Liver (tissue), 3 donors: Measurements from ENCODE around the gene GP1BB.

ENCODE experiments used
- EGR1 ChIP-seq, 2 donors: IDR thresholded peaks; 2 replicates each; pipeline ENCODE4 v1.6.1; 2016 to 2018; ENCODE audit warnings: antibody characterized with exemption in 2 of 2, low read depth in 2 of 2
- FOXA1 ChIP-seq: IDR thresholded peaks from 2 replicates; pipeline ENCODE4 v1.6.1; 2016; ENCODE audit warnings: antibody characterized with exemption
- GABPA ChIP-seq, 2 donors: IDR thresholded peaks in 1 of 2; conservative IDR thresholded peaks in 1 of 2; 2 replicates each; pipeline ENCODE4 v1.6.1; 2016; ENCODE audit warnings: antibody characterized with exemption in 2 of 2, mild to moderate bottlenecking in 1 of 2, moderate library complexity in 1 of 2
- JUND ChIP-seq, 2 donors: IDR thresholded peaks; 2 replicates each; pipeline ENCODE4 v1.6.1; 2016; ENCODE audit warnings: antibody characterized with exemption in 2 of 2
- NR2F2 ChIP-seq: IDR thresholded peaks from 2 replicates; pipeline ENCODE4 v1.6.1; 2016; ENCODE audit warnings: antibody characterized with exemption
- RAD21 ChIP-seq, 2 donors: IDR thresholded peaks; 2 replicates each; pipeline ENCODE4 v1.6.1; 2016; ENCODE audit warnings: antibody characterized with exemption in 2 of 2, mild to moderate bottlenecking in 2 of 2
- RXRA ChIP-seq, 2 donors: IDR thresholded peaks; 2 replicates each; pipeline ENCODE4 v1.6.1; 2017 to 2018; ENCODE audit warnings: antibody characterized with exemption in 2 of 2, mild to moderate bottlenecking in 1 of 2
- SP1 ChIP-seq: IDR thresholded peaks from 2 replicates; pipeline ENCODE4 v1.6.1; 2018; ENCODE audit warnings: antibody characterized with exemption, mild to moderate bottlenecking
- TAF1 ChIP-seq: conservative IDR thresholded peaks from 2 replicates; pipeline ENCODE4 v1.6.1; 2016; ENCODE audit warnings: antibody characterized with exemption, mild to moderate bottlenecking
- YY1 ChIP-seq: IDR thresholded peaks from 2 replicates; pipeline ENCODE4 v1.6.1; 2016; ENCODE audit warnings: antibody characterized with exemption, mild to moderate bottlenecking
- TF ChIP-seq, protein P1 (sequence below): fragments of 150-350 bp; IDR thresholded peaks from 2 replicates; pipeline ENCODE4 v1.5.1; 2017; ENCODE audit warnings: improper control_type of control experiment, low read depth, low read length; ENCODE audit not compliant: missing input control
- TF ChIP-seq, protein P2 (sequence below): IDR thresholded peaks from 2 replicates; pipeline ENCODE4 v1.6.1; 2016; ENCODE audit warnings: antibody characterized with exemption, mild to moderate bottlenecking
- TF ChIP-seq, protein P3 (sequence below): IDR thresholded peaks from 2 replicates; pipeline ENCODE4 v1.6.1; 2016; ENCODE audit warnings: antibody characterized with exemption
- TF ChIP-seq, protein P4 (sequence below): IDR thresholded peaks from 2 replicates; pipeline ENCODE4 v1.6.1; 2016; ENCODE audit warnings: antibody characterized with exemption
- donor health status: healthy.
- donor health status: healthy.

DNA sequence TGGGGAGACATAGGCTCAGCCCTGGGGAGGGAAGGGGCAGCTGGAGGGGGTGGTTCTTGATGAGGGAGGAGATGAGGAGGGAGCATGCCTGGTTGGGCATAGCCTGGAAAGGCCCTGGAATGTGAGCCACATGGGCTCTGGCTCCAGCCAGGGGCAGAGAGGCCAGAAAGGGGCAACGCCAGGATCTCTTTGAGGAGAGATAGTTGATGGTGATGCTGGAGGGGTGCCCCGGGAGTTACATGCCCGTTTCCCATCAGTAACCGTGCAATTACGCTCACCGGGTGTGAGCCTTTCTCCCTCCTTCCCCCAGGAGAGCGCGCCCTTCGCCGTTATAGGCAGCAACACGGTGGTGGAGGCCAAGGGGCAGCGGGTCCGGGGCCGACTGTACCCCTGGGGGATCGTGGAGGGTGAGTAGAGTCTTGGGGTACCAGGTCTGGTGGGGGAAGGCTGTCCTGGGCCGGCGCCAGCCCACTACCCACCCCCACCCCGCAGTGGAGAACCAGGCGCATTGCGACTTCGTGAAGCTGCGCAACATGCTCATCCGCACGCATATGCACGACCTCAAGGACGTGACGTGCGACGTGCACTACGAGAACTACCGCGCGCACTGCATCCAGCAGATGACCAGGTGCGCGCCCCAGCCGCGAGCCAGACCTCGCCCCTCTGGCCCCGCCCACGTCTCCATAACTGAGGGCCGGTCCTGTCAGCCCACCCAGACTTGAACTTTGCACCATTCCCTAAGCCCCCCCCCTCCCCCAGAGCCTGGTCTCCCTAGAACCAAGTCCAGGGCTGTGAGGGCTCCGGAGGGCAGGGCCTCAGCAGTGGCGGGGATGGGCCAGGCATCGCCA lies 1.8 kb upstream of the GP1BB start:
- TF ChIP-seq, protein P1, sequence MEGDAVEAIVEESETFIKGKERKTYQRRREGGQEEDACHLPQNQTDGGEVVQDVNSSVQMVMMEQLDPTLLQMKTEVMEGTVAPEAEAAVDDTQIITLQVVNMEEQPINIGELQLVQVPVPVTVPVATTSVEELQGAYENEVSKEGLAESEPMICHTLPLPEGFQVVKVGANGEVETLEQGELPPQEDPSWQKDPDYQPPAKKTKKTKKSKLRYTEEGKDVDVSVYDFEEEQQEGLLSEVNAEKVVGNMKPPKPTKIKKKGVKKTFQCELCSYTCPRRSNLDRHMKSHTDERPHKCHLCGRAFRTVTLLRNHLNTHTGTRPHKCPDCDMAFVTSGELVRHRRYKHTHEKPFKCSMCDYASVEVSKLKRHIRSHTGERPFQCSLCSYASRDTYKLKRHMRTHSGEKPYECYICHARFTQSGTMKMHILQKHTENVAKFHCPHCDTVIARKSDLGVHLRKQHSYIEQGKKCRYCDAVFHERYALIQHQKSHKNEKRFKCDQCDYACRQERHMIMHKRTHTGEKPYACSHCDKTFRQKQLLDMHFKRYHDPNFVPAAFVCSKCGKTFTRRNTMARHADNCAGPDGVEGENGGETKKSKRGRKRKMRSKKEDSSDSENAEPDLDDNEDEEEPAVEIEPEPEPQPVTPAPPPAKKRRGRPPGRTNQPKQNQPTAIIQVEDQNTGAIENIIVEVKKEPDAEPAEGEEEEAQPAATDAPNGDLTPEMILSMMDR: no peak
- TF ChIP-seq NR2F2 (no peak), RXRA (IDR thresholded peaks at IDR 0.05) (no peak), FOXA1 (no peak), RAD21 (IDR thresholded peaks at IDR 0.05) (no peak), YY1 (no peak), TAF1 (no peak), GABPA (IDR thresholded peaks at IDR 0.05 in 1 of 2, conservative IDR thresholded peaks at IDR 0.05 in 1 of 2) (no peak), EGR1 (IDR thresholded peaks at IDR 0.05; ENCODE audit: low read depth in 2 of 2) (no peak), JUND (IDR thresholded peaks at IDR 0.05) (no peak), SP1 (no peak)
- TF ChIP-seq, protein P2, sequence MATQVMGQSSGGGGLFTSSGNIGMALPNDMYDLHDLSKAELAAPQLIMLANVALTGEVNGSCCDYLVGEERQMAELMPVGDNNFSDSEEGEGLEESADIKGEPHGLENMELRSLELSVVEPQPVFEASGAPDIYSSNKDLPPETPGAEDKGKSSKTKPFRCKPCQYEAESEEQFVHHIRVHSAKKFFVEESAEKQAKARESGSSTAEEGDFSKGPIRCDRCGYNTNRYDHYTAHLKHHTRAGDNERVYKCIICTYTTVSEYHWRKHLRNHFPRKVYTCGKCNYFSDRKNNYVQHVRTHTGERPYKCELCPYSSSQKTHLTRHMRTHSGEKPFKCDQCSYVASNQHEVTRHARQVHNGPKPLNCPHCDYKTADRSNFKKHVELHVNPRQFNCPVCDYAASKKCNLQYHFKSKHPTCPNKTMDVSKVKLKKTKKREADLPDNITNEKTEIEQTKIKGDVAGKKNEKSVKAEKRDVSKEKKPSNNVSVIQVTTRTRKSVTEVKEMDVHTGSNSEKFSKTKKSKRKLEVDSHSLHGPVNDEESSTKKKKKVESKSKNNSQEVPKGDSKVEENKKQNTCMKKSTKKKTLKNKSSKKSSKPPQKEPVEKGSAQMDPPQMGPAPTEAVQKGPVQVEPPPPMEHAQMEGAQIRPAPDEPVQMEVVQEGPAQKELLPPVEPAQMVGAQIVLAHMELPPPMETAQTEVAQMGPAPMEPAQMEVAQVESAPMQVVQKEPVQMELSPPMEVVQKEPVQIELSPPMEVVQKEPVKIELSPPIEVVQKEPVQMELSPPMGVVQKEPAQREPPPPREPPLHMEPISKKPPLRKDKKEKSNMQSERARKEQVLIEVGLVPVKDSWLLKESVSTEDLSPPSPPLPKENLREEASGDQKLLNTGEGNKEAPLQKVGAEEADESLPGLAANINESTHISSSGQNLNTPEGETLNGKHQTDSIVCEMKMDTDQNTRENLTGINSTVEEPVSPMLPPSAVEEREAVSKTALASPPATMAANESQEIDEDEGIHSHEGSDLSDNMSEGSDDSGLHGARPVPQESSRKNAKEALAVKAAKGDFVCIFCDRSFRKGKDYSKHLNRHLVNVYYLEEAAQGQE: no peak
- TF ChIP-seq, protein P3, sequence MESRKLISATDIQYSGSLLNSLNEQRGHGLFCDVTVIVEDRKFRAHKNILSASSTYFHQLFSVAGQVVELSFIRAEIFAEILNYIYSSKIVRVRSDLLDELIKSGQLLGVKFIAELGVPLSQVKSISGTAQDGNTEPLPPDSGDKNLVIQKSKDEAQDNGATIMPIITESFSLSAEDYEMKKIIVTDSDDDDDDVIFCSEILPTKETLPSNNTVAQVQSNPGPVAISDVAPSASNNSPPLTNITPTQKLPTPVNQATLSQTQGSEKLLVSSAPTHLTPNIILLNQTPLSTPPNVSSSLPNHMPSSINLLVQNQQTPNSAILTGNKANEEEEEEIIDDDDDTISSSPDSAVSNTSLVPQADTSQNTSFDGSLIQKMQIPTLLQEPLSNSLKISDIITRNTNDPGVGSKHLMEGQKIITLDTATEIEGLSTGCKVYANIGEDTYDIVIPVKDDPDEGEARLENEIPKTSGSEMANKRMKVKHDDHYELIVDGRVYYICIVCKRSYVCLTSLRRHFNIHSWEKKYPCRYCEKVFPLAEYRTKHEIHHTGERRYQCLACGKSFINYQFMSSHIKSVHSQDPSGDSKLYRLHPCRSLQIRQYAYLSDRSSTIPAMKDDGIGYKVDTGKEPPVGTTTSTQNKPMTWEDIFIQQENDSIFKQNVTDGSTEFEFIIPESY: no peak
- TF ChIP-seq, protein P4, sequence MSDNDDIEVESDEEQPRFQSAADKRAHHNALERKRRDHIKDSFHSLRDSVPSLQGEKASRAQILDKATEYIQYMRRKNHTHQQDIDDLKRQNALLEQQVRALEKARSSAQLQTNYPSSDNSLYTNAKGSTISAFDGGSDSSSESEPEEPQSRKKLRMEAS: no peak
